Activated naive CD4-positive, alpha-beta T cell treated with anti-CD3 and anti-CD28 coated beads, Interleukin-2, amount 50 U/mL, for 24 hours (primary cell): ENCODE results near the gene RNF207.

ENCODE experiments used
- H3K27ac Mint-ChIP-seq: one replicate; pipeline ENCODE4 v1.8.0; 2021; ENCODE audit warnings: mild to moderate bottlenecking, mixed read lengths
- H3K27me3 Mint-ChIP-seq: one replicate; pipeline ENCODE4 v1.8.0; 2021; ENCODE audit warnings: mixed read lengths
- H3K36me3 Mint-ChIP-seq: one replicate; pipeline ENCODE4 v1.8.0; 2021; ENCODE audit warnings: mixed read lengths
- H3K4me1 Mint-ChIP-seq: one replicate; pipeline ENCODE4 v1.8.0; 2021; ENCODE audit warnings: mixed read lengths
- H3K4me3 Mint-ChIP-seq: one replicate; pipeline ENCODE4 v1.8.0; 2021; ENCODE audit warnings: mild to moderate bottlenecking, mixed read lengths
- H3K9me3 Mint-ChIP-seq: one replicate; pipeline ENCODE4 v1.8.0; 2021; ENCODE audit warnings: mixed read lengths

RNF207 gene

GRCh38 chr1:6170116-6170741, 35.7 kb upstream of the RNF207 start:
- no peaks in the 10 kb centered on the region for H3K4me1 Mint-ChIP-seq
- H3K27me3 Mint-ChIP-seq: peaks cover 9% of the 10 kb centered on the region
- no peak overlapping the region for H3K27ac Mint-ChIP-seq
- no peak overlapping the region for H3K4me3 Mint-ChIP-seq
- H3K36me3 Mint-ChIP-seq: no peaks in the 10 kb centered on the region
- no peaks in the 10 kb centered on the region for H3K9me3 Mint-ChIP-seq

- Mint-ChIP-seq H3K27ac (no peak overlapping the region), H3K9me3 (no peaks in the 10 kb centered on the region), H3K4me3 (no peak overlapping the region), H3K27me3 (peaks cover 9% of the 10 kb centered on the region), H3K4me1 (no peaks in the 10 kb centered on the region), H3K36me3 (no peaks in the 10 kb centered on the region)
Observed at GRCh38 chr1:6170742-6171201, 35.1 kb upstream of the RNF207 start.

- no peaks in the 10 kb centered on the region for H3K36me3 Mint-ChIP-seq
- H3K4me1 Mint-ChIP-seq: no peaks in the 10 kb centered on the region
- no peak overlapping the region for H3K27ac Mint-ChIP-seq
- H3K4me3 Mint-ChIP-seq: no peak overlapping the region
- H3K9me3 Mint-ChIP-seq: no peaks in the 10 kb centered on the region
- peaks cover 11% of the 10 kb centered on the region for H3K27me3 Mint-ChIP-seq
Observed at GRCh38 chr1:6171548-6172124, 34.3 kb upstream of the RNF207 start.

GRCh38 chr1:6172549-6172948, 33.4 kb upstream of the RNF207 start:
- Mint-ChIP-seq H3K36me3 (no peaks in the 10 kb centered on the region), H3K27ac (no peak overlapping the region), H3K9me3 (no peaks in the 10 kb centered on the region), H3K27me3 (peaks cover 19% of the 10 kb centered on the region), H3K4me3 (no peak overlapping the region), H3K4me1 (peaks cover 3% of the 10 kb centered on the region)

- H3K36me3 Mint-ChIP-seq: no peaks in the 10 kb centered on the region
- no peak overlapping the region for H3K4me3 Mint-ChIP-seq
- no peak overlapping the region for H3K27ac Mint-ChIP-seq
- peaks cover 9% of the 10 kb centered on the region for H3K4me1 Mint-ChIP-seq
- no peaks in the 10 kb centered on the region for H3K9me3 Mint-ChIP-seq
- H3K27me3 Mint-ChIP-seq: peaks cover 22% of the 10 kb centered on the region
Observed at GRCh38 chr1:6174621-6175410, 31.1 kb upstream of the RNF207 start.

- peaks cover 21% of the 10 kb centered on the region for H3K27me3 Mint-ChIP-seq
- H3K4me3 Mint-ChIP-seq: no peak overlapping the region
- H3K9me3 Mint-ChIP-seq: no peaks in the 10 kb centered on the region
- H3K4me1 Mint-ChIP-seq: peaks cover 9% of the 10 kb centered on the region
- no peak overlapping the region for H3K27ac Mint-ChIP-seq
- H3K36me3 Mint-ChIP-seq: no peaks in the 10 kb centered on the region
Observed at GRCh38 chr1:6175411-6175828, 30.5 kb upstream of the RNF207 start.

- Mint-ChIP-seq H3K9me3 (no peaks in the 10 kb centered on the region), H3K36me3 (no peaks in the 10 kb centered on the region), H3K4me1 (peaks cover 21% of the 10 kb centered on the region), H3K4me3 (no peak overlapping the region), H3K27me3 (peaks cover 28% of the 10 kb centered on the region), H3K27ac (no peak overlapping the region)
Observed at GRCh38 chr1:6176779-6177178, 29.1 kb upstream of the RNF207 start.

- H3K27me3 Mint-ChIP-seq: peaks cover 26% of the 10 kb centered on the region
- no peak overlapping the region for H3K27ac Mint-ChIP-seq
- no peak overlapping the region for H3K4me3 Mint-ChIP-seq
- no peaks in the 10 kb centered on the region for H3K9me3 Mint-ChIP-seq
- H3K4me1 Mint-ChIP-seq: peaks cover 22% of the 10 kb centered on the region
- H3K36me3 Mint-ChIP-seq: no peaks in the 10 kb centered on the region
Observed at GRCh38 chr1:6177681-6178380, 28.1 kb upstream of the RNF207 start.

- no peaks in the 10 kb centered on the region for H3K36me3 Mint-ChIP-seq
- H3K4me1 Mint-ChIP-seq: peaks cover 22% of the 10 kb centered on the region
- H3K9me3 Mint-ChIP-seq: no peaks in the 10 kb centered on the region
- peaks cover 26% of the 10 kb centered on the region for H3K27me3 Mint-ChIP-seq
- peak overlapping the region; percentile 70 for H3K4me3 Mint-ChIP-seq
- H3K27ac Mint-ChIP-seq: no peak overlapping the region
Observed at GRCh38 chr1:6178751-6179563, 27.0 kb upstream of the RNF207 start.

- no peak overlapping the region for H3K4me3 Mint-ChIP-seq
- no peaks in the 10 kb centered on the region for H3K36me3 Mint-ChIP-seq
- H3K27me3 Mint-ChIP-seq: peaks cover 26% of the 10 kb centered on the region
- no peak overlapping the region for H3K27ac Mint-ChIP-seq
- no peaks in the 10 kb centered on the region for H3K9me3 Mint-ChIP-seq
- peaks cover 22% of the 10 kb centered on the region for H3K4me1 Mint-ChIP-seq
Observed at GRCh38 chr1:6179564-6180175, 26.2 kb upstream of the RNF207 start.

GRCh38 chr1:6180268-6180706, 25.6 kb upstream of the RNF207 start, which contains the start of gene CHD5:
TSS of gene CHD5 (minus strand) at chr1:6180321. CDS start at chr1:6180023, 298 bp downstream.
- Mint-ChIP-seq H3K4me1 (peaks cover 22% of the 10 kb centered on the region), H3K36me3 (no peaks in the 10 kb centered on the region), H3K27ac (no peak within 1 kb of the TSS), H3K4me3 (peak within 1 kb of the TSS; percentile 71), H3K27me3 (peaks cover 26% of the 10 kb centered on the region), H3K9me3 (no peaks in the 10 kb centered on the region)

GRCh38 chr1:6180707-6181311, 25.1 kb upstream of the RNF207 start:
- Mint-ChIP-seq H3K4me1 (peaks cover 25% of the 10 kb centered on the region), H3K4me3 (peak overlapping the region; percentile 71), H3K27ac (no peak overlapping the region), H3K27me3 (peaks cover 26% of the 10 kb centered on the region), H3K36me3 (no peaks in the 10 kb centered on the region), H3K9me3 (no peaks in the 10 kb centered on the region)

GRCh38 chr1:6181347-6181770, 24.6 kb upstream of the RNF207 start:
- no peak overlapping the region for H3K27ac Mint-ChIP-seq
- no peaks in the 10 kb centered on the region for H3K36me3 Mint-ChIP-seq
- peaks cover 28% of the 10 kb centered on the region for H3K4me1 Mint-ChIP-seq
- H3K9me3 Mint-ChIP-seq: no peaks in the 10 kb centered on the region
- peak overlapping the region; percentile 71 for H3K4me3 Mint-ChIP-seq
- H3K27me3 Mint-ChIP-seq: peaks cover 26% of the 10 kb centered on the region

GRCh38 chr1:6183520-6183989, 22.4 kb upstream of the RNF207 start:
- Mint-ChIP-seq H3K4me3 (no peak overlapping the region), H3K27me3 (peaks cover 11% of the 10 kb centered on the region), H3K9me3 (no peaks in the 10 kb centered on the region), H3K27ac (no peak overlapping the region), H3K4me1 (peaks cover 27% of the 10 kb centered on the region), H3K36me3 (peaks cover 3% of the 10 kb centered on the region)
